ENCODE results near the gene FAM171A2.
"Not testable (repeated sequence)": the region's sequence is repeated elsewhere in the genome, so short reads cannot be mapped to it uniquely, and the experiment has no call there.

FAM171A2 gene

DNA sequence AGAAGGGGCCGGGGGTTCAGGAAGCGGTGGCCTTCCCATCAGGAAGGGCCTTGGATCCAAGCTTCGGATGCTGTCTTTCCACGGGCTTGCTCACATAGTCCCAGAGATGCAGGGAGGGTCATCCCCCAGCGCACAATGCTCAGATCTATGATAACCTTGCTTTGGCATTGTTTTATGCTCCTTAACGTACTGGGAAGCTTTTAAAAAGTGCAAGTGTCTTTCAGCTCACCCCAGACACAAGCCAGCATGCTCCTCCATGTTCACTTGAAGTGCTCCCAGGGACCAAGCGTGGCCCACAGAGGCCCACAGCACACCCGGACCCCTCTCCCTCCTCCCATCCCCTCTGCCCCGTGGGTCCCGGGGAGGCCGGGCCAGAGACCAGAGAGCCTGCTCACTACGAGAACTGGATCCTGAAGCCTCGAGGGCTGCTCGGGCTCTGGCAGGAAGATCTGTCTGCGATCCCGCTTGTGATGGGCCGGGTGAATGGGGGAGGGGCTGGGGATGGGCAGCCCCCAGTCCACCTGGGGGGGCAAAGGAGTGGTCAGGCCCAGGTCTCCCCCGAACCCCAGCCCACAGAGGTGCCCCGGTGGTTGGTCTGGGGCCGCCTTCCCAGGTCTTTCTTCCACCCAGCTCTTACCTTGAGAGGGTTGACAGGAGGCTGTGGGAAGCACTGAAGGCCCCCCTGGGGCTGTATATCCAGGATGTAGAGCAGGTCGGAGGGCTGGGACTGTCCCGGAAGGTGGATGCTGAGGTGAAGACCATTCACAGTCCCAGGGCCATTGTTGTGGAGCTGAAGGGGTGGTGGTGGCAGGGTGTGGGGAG is 11.8 kb upstream of the FAM171A2 start:
- no peaks in the 10 kb centered on the region for H3K4me1 Mint-ChIP-seq (ENCODE audit: low read depth)
- no peaks in the 10 kb centered on the region for H3K9me3 Mint-ChIP-seq
- H3K36me3 Mint-ChIP-seq (ENCODE audit: low read depth): no peaks in the 10 kb centered on the region
- H3K27ac Mint-ChIP-seq: no peak overlapping the region
- DNase-seq: no peak
- H3K27me3 Mint-ChIP-seq: peaks cover 32% of the 10 kb centered on the region
- no peak overlapping the region for H3K4me3 Mint-ChIP-seq

DNA sequence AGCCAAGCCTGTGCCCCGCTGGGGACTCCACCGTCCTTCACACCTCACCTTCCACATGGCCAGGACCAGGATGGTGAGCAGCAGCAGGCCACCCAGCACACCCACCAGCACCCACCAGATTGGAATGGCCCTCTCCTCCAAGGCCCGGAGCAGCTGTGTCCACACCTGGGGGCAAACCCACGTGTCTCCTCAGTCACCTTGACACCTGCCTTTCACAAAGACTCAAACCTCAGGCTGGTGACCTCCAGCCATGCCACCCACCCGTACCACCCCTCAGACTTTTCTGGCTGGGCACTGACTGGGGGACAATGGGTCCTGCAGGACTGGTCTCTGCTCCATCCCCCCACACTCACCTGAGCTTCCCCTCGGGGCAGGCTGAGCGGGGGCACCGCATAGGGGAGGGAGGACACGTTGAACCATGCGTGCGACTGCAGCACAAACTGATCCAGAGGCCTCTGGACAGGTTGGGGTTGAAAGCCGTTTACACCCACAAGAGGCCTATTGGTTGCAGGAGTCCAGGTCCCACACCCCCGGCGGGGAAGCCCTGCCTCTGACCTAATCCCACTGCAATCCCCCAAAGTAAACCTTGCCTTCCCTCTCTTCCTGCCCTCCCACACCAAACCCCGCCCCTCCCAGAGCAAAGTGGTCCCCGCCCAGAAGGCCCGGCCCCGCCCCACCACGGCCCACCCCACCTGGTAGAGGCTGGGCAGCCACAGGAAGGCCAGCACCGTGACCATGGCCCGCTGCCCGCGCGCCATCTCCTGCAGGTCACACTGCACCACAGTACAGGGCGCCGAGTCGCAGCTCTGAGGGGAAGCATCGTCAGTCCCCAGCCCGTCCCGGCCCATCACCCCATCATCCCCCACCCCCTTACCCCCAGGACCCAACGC is 10.9 kb upstream of the FAM171A2 start:
- no peak overlapping the region for H3K4me3 Mint-ChIP-seq
- peaks cover 36% of the 10 kb centered on the region for H3K27me3 Mint-ChIP-seq
- DNase-seq: no peak
- H3K9me3 Mint-ChIP-seq: no peaks in the 10 kb centered on the region
- H3K4me1 Mint-ChIP-seq (ENCODE audit: low read depth): no peaks in the 10 kb centered on the region
- no peaks in the 10 kb centered on the region for H3K36me3 Mint-ChIP-seq (ENCODE audit: low read depth)
- H3K27ac Mint-ChIP-seq: no peak overlapping the region

DNA sequence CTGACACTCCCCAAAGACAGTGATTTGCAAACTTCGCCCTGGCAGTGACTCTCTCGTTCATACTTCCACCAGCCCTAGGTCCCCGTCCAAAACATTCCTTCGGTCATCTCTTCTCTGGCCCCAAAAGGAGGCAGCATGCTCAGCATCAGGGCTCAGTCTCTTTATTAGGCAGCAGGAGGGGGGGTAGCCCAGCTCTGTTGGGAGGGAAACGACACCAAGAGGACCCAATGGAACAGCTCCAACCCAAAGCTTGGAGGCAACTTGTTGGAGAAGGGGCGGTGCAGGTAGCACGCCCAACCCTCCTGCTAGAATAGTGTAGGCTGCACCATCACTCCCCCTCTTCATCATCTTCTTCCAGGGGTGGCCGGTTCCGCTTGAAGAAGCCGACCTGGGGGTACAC is 8.4 kb upstream of the FAM171A2 start:
- H3K9me3 Mint-ChIP-seq: no peaks in the 10 kb centered on the region
- H3K36me3 Mint-ChIP-seq (ENCODE audit: low read depth): no peaks in the 10 kb centered on the region

DNA sequence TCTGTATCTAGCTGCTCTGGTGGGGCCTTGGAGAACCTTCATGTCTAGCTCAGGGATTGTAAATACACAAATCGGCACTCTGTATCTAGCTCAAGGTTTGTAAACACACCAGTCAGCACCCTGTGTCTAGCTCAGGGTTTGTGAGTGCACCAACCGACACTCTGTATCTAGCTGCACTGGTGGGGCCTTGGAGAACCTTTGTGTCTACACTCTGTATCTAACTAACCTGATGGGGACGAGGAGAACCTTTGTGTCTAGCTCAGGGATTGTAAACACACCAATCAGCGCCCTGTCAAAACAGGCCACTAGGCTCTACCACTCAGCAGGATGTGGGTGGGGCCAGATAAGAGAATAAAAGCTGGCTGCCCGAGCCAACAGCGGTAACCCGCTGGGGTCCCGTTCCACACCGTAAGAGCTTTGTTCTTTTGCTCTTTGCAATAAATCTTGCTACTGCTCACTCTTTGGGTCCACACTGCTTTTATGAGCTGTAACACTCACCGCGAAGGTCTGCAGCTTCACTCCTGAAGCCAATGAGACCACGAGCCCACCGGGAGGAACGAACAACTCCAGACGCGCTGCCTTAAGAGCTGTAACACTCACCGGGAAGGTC is 5.9 kb upstream of the FAM171A2 start:
- Mint-ChIP-seq H3K4me3 (peak overlapping the region; percentile 47), H3K27me3 (peaks cover 59% of the 10 kb centered on the region)
- H3K36me3 Mint-ChIP-seq (ENCODE audit: low read depth); H3K27ac Mint-ChIP-seq; H3K9me3 Mint-ChIP-seq; H3K4me1 Mint-ChIP-seq (ENCODE audit: low read depth); DNase-seq: not testable (repeated sequence)

More for the DNA sequence above, 8.4 kb upstream of the FAM171A2 start:
- no peak for DNase-seq
- Mint-ChIP-seq H3K27ac (no peak overlapping the region), H3K4me1 (ENCODE audit: low read depth) (no peaks in the 10 kb centered on the region), H3K27me3 (peaks cover 48% of the 10 kb centered on the region), H3K4me3 (no peak overlapping the region)

DNA sequence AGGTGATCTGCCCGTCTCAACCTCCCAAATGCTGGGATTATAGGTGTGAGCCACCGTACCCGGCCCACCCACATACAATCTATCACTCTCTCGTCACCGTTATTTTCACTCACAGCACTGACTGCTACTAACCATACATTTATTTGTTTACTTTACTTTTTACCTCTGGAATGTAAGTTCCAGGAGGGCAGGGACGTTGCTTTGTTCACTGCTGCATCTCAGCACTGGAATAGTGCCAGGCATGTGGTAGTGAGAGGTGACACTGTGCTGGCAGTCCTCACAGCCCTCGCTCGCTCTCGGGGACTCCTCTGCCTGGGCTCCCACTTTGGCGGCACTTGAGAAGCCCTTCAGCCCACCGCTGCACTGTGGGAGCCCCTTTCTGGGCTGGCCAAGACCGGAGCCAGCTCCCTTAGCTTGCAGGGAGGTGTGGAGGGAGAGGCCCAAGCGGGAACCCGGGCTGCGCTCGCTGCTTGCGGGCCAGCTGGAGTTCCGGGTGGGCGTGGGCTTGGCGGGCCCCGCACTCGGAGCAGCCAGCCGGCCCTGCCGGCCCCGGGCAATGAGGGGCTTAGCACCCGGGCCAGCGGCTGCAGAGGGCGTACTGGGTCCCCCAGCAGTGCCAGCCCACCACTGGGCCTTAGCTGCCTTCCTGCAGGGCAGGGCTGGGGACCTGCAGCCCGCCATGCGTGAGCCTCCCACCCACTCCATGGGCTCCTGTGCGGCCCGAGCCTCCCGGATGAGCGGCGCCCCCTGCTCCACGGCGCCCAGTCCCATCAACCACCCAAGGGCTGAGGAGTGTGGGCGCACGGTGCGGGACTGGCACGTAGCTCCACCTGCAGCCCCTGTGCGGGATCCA is 5.0 kb upstream of the FAM171A2 start:
- not testable (repeated sequence) for H3K27ac Mint-ChIP-seq, H3K4me3 Mint-ChIP-seq
- peaks cover 52% of the 10 kb centered on the region for H3K27me3 Mint-ChIP-seq

DNA sequence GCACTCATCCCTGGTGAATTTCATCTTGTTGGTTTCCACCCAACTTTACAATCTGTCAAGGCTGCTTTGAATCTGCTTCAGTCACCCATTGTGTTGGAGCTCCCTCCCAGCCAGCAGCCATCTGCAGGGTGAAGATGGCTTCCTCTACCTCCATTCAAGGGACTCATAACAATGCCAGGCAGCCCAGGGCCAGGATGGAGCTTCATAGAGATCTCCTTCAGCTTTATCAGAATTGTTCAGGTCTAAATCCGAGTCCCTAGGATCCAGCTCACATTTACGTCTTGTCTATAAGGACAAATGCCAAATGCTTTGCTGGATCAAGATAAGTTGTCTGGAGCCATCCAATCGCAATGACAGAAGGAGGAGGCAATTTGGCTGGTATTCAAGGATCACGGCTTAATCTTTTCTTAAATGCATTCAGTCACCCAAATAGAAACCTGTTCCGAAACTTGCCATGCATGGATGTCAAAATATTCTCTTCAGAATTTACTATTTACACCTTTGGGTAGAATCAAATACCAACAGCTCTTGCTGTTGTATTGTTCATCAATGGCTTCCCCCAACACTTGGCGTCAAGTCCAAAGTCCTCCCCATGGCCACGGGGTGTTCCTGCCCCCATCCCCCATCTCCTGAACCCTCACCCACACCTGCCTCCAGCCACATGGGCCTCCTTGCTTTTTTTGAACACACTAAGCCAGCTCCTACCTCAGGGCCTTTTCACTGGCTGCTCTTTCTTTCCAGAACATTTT is 3.8 kb upstream of the FAM171A2 start:
- no peak for DNase-seq
- Mint-ChIP-seq H3K4me1 (ENCODE audit: low read depth) (peaks cover 6% of the 10 kb centered on the region), H3K9me3 (no peaks in the 10 kb centered on the region), H3K27ac (no peak overlapping the region), H3K27me3 (peaks cover 52% of the 10 kb centered on the region), H3K4me3 (no peak overlapping the region), H3K36me3 (ENCODE audit: low read depth) (no peaks in the 10 kb centered on the region)

More for the DNA sequence above, 5.0 kb upstream of the FAM171A2 start:
- not testable (repeated sequence) for H3K36me3 Mint-ChIP-seq (ENCODE audit: low read depth); H3K9me3 Mint-ChIP-seq; H3K4me1 Mint-ChIP-seq (ENCODE audit: low read depth); DNase-seq

DNA sequence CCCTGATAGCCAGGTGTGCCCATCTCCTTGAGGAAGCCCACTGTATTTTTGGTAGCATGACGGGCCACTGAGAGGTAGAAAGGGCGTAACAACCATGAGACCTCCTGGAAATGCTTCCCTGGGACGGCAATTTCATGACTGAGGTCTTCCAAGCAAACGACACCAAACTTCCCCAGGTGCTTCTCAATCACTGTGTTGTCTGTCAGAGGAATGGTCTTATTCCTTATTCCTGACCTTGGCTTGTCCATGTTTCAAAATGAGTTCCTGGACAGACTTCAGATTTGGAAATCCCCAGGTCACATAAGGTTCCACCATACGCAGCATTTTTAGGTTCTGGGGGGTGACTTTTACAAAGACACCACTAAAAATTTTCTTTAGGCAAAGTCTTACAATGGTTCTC is 1.4 kb upstream of the FAM171A2 start:
- not testable (repeated sequence) for DNase-seq; H3K36me3 Mint-ChIP-seq (ENCODE audit: low read depth); H3K4me1 Mint-ChIP-seq (ENCODE audit: low read depth); H3K9me3 Mint-ChIP-seq; H3K4me3 Mint-ChIP-seq; H3K27ac Mint-ChIP-seq
- H3K27me3 Mint-ChIP-seq: peaks cover 56% of the 10 kb centered on the region

DNA sequence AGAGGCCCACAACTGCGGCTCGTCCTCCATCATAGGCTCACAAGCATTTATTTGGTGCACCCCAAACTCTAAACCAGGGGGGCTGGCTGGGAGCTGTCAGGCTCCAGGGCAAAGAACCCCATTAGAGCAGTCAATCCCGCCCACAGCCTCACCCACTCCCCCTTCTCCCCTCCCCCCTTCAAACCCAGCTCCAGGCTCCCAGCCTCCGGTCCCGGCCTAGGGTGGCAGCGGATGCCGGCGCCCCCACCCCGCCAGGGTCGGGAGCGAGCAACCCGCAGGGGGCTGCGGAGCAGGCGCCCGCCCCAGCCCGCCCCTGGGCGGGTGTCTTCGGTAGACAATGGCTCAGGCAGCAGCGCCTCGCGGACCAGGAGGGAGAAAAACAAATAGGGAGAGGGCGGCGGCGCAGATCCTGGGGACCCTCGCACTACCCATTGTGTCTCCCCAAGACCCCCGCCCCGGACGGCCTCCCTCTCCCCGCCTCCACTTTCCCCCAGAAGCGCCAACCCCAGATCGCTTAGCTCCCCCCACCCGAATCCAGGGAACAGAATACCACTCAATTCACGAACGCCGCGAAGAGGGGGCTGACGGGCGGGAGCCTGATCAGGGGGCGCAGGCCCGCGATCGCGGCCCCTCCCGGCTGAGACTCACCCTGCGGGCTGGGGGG is 572 bp downstream of the FAM171A2 start:
- no peak for DNase-seq
- Mint-ChIP-seq H3K4me1 (ENCODE audit: low read depth) (peaks cover 6% of the 10 kb centered on the region), H3K4me3 (peak overlapping the region; percentile 69), H3K36me3 (ENCODE audit: low read depth) (no peaks in the 10 kb centered on the region), H3K27me3 (peaks cover 47% of the 10 kb centered on the region), H3K9me3 (no peaks in the 10 kb centered on the region), H3K27ac (no peak overlapping the region)

DNA sequence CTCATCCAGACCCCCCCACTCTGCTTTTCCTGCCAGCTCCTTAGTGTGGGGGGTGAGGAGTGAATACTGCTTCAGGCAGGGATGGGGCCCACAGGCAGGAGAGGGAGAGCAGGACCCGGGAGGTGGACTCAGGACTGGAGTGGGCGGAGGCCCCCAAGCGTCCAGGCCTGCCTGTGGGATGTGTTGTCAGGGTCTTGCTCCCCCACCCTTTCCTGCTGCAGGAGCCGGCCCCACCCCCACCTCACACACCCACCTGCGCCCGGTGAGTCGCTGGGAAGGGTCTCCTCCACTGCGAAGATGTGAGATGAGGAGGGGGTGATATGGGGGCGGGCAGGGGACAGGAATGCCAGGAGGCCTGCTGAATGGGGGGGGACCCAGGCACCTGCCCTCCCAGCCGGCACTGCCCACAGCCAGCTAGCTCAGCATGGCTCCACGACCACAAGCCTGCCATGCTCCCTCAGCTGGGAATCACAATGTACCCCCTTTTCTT is 1.1 kb downstream of the FAM171A2 start:
- H3K27me3 Mint-ChIP-seq: peaks cover 43% of the 10 kb centered on the region
- no peaks in the 10 kb centered on the region for H3K36me3 Mint-ChIP-seq (ENCODE audit: low read depth)
- no peak overlapping the region for H3K27ac Mint-ChIP-seq
- H3K9me3 Mint-ChIP-seq: no peaks in the 10 kb centered on the region
- peaks cover 6% of the 10 kb centered on the region for H3K4me1 Mint-ChIP-seq (ENCODE audit: low read depth)
- no peak overlapping the region for H3K4me3 Mint-ChIP-seq
- DNase-seq: no peak

DNA sequence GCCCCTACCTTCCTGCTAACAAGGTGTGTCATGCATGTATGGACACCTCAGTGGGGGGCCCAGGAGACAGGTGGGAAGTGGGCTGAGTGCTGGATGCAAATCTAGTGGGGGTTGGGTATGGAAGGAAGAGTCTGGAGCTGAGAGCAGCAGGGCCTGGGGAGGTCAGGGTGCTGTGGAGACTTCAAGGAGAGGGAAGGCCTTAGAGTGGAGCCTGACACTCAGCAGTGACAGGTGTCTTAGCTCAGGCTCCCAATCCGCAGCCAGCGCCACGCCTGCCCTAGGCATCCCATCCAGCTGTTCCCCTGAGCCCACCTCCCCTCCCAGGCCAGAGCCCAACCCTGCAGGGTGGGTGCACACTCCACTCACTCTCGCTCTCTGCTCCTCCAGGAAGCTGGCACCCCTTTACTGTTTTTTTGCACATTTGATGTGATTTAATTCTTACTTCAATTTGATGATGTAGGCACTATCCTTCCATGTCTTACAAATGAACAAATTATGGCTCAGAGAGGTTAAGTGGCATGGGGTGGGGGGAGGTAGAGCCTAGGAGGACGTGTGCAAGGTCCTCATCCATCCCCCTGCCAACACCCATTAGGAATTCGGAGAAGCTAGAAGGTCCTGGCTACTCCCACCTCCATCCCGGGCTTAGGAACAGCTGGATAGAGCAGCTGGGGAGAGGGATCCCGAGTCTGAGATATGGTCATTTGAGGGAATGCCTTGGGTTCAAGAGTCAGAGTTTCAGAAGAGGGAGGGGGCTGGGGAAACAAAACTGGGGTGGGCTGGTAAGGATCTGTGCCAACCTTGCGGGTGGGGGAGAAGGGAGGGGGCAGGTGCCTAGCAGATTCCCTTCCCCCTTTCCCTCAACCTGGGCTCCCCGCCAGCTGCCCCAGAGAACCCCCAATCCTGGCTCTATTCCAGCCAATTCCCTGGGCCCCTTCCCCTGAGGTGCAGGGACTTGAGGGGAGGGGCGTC is 2.1 kb downstream of the FAM171A2 start:
- no peak overlapping the region for H3K4me3 Mint-ChIP-seq
- no peak overlapping the region for H3K27ac Mint-ChIP-seq
- peaks cover 6% of the 10 kb centered on the region for H3K4me1 Mint-ChIP-seq (ENCODE audit: low read depth)
- peaks cover 36% of the 10 kb centered on the region for H3K27me3 Mint-ChIP-seq
- no peaks in the 10 kb centered on the region for H3K9me3 Mint-ChIP-seq
- no peak for DNase-seq
- no peaks in the 10 kb centered on the region for H3K36me3 Mint-ChIP-seq (ENCODE audit: low read depth)

DNA sequence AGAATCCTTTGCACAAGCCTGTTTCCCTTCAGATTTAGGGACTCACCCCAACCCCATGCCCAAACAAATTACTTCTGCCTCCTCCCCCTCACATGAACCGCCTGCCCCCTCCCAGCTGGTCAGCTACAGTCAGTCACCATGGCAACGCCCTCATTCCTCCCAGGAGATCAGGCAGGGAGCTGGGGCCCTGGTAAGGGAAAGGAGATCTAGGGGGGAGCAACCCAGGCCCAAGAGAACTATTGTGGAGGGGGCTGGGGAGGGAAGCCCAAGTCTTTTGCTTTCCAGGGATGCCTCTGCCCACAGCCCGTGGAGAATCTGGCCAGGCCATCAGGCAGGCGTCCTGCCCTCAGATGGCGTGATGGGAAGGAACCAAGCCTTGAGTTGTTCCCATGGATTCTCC is 2.8 kb downstream of the FAM171A2 start:
- Mint-ChIP-seq H3K36me3 (ENCODE audit: low read depth) (no peaks in the 10 kb centered on the region), H3K27ac (no peak overlapping the region), H3K4me1 (ENCODE audit: low read depth) (peaks cover 6% of the 10 kb centered on the region), H3K27me3 (peaks cover 30% of the 10 kb centered on the region), H3K4me3 (no peak overlapping the region), H3K9me3 (no peaks in the 10 kb centered on the region)
- no peak for DNase-seq

DNA sequence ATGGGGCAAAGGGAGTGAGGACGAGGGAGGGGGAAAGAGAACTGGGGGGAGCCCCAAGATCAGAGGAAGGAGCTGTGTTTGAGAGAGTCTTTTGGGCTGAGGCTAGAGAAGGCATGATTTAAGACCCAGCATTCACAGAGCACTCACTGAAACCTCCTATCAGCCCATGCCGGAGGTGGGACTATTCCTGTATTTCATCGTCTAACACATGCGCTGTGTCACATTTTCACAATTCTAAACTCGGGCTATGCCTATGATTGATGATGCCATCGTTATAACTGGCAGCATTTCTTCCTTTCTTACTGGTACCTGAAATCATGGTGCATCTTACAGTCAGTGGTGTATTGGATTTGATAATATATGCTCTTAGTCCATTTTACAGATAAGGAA is 3.5 kb downstream of the FAM171A2 start:
- Mint-ChIP-seq H3K36me3 (ENCODE audit: low read depth) (no peaks in the 10 kb centered on the region), H3K4me3 (no peak overlapping the region), H3K27ac (no peak overlapping the region)

More for the DNA sequence above, 3.5 kb downstream of the FAM171A2 start:
- Mint-ChIP-seq H3K9me3 (no peaks in the 10 kb centered on the region), H3K27me3 (peaks cover 26% of the 10 kb centered on the region), H3K4me1 (ENCODE audit: low read depth) (peaks cover 6% of the 10 kb centered on the region)
- DNase-seq: no peak
